Activated CD4-positive, alpha-beta T cell treated with anti-CD3 and anti-CD28 coated beads, Interleukin-2, amount 50 U/mL, for 4 hours (primary cell): Measurements from ENCODE around the gene SZT2.
A peak's percentile ranks its signal among the peaks of the same experiment; 100 is the strongest.
"Not testable (repeated sequence)": the region's sequence is repeated elsewhere in the genome, so short reads cannot be mapped to it uniquely, and the experiment has no call there.

Experiments used
- DNase-seq, 2 experiments: peaks; one replicate each; pipeline ENCODE4 v3.0.0-alpha.2; 2020

The SZT2 gene

DNA sequence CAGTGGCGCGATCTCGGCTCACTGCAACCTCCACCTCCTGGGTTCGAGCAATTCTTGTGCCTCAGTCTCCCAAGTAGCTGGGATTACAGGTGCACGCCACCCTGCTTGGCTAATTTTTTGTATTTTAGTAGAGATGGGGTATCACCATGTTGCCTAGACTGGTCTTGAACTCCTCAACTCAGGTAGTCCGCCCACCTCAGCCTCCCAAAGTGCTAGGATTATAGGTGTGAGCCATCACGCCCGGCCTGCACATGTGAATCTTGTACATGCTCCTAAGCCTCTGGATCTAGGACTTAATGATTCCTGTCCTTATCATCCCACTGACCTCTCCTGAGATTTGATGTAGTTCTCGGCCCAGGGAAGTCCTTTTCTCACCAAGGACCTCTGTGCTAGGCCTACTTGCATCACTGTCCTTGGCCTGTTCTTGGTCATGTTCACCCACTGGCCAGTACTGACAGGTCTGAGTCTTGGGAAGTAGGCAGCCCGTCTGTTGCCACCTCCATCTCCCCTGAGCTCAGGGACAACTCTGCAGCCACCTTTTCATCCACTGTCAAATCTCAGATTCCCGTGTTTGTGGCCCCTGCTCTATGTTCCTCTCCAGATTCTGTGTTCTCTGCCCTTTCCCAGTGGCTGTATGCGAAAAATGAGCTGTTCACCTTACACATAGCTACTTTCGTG lies 54.6 kb downstream of the SZT2 start:
- no peak for DNase-seq

DNA sequence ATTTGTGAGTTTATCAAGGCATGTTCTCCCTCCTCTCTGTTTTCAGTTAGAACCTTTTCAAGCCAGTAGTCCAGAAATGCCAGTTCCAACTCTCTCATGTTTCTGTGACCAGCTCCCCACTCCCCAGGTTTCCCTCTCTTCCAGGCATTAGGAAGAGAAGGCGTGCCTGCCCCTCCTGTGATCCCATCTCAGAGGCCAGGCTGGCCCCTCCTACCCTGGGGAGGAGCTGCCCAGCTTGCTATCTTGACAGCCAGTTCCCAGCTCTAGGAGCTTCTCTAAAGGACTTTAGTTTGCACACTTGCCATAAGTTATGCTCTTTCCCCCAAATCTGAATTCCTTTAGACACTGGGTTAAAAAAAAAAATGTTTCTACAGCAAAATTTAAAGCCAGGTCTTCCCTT lies 55.1 kb downstream of the SZT2 start:
- DNase-seq = no peak

- no peak for DNase-seq
These were observed 56.1 kb downstream of the SZT2 start for GRCh38 chr1:43445606-43446387.

DNA sequence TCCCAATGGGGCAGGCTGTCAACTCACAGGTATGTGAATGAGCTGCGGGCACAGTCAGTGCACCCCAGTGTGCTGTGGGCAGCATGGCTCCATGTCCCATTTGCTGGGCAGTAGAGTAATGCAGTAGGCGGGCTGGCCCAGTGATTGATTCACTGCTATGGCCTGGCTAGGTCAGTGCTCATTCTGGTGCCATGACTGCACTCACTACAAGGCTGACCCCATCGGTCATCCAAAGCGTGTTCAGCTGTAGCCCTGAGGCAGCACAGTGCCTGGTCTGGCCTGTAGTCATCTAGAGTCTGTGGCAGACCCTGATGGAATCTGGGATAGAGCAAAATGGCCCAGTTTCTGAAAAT lies 56.7 kb downstream of the SZT2 start:
- DNase-seq = no peak

- no peak for DNase-seq
These were observed 57.5 kb downstream of the SZT2 start for GRCh38 chr1:43446881-43447835.

- no peak for DNase-seq
These were observed 58.4 kb downstream of the SZT2 start for GRCh38 chr1:43447891-43448708.

DNA sequence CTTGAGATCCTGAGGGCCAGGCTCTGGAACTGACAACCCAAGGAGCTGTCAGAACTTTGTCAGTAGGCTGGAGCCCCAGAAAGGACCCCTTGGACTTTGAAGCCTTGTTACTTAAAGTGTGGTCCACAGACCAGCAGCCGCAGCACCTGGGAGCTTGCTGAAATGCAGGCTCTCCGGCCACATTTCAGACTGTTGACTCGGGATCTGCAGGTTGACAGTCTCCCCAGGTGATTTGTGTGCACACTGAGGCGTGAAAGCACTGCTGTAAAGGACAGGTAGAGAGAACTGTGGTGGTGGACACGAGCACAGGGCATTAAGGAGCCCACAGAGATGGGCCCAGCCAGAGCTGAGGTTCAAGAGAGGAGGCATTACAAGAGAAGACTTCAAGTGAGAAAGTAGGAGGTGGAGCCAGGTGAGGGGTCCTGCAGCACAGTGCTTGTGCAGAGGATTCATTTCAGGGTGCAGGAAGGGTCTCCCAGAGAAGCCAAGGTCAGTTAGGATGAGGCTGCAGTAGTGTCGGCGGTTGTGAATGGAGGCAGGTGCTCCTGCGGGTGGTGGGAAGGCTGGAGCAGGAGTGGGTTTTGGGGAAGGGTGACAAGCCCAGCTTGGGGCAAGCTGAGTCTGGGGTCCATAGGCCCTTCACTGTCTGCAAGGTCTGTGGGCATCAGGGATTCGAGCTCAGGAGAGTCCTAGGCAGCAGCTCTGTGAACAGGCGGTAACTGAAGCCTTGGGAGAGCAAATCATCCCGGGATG lies 59.4 kb downstream of the SZT2 start:
- DNase-seq = no peak

GRCh38 chr1:43449708-43450069 lies 60.0 kb downstream of the SZT2 start:
- DNase-seq = no peak

- no peak for DNase-seq
These were observed 60.7 kb downstream of the SZT2 start for GRCh38 chr1:43450251-43450941.

DNA sequence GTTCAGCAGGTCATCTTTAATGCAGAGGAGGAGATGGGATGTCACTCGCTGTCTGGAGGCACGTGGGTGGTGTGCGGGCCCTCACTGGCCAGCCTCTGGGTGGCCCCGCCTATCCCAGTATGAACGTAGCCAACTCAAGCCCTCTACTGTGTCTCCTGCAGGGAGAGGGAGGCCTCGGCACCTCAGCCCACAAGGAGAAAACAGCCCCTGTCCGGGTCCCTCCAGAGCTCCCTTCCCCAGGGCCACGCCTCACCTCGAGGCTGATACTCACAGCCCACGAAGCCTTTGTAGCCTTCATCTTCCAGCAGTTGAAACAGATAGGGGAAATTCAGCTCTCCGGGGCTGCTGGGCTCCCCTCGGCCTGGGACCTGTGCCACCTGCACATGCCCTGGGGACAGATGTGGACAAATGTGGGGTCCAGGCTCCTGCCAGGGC lies 61.5 kb downstream of the SZT2 start:
- no peak for DNase-seq

DNA sequence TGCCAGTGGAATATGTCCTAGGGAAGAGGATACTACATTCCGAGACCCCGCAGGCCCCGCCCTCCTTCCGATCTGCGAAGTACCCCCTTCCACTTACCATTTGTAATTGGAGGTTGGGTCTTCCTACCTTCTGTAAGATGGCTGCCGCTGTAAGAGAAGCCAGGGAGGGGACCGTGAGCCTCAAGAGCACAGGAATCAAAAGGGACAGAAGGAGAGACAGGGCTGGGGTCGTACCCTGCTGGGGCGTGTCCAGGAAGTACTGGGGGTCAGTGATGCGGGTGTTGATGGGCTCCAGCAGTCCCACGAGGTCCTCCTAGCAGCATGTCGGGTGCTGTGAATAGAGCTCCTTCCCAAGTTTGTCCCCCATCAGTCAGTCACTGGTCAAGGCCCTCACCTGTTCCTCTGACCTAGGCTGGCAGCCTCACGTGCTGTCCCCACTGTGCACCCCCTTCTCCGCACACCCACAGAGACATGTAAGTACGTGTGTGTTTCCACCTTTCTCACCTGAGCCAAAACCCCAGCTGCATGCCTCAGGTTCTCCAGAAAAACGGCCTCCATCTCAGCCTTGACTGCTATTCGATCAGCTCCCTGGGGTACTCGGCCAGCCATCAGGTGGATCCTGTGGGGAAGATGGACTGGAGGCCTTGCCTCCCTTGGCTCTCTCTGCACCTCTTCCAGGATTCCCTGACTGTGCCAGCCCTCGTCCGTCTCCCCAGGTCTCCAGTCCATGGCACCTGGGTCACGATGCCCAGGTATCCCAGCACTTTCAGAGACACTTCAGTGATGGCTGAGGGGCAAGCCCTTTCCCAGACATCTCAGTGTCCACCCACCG lies 62.2 kb downstream of the SZT2 start:
- DNase-seq = no peak

- no peak for DNase-seq
These were observed 63.2 kb downstream of the SZT2 start for GRCh38 chr1:43452789-43453441.

- DNase-seq = peak; percentile 50
These were observed 64.0 kb downstream of the SZT2 start, which contains the start of gene HYI for GRCh38 chr1:43453442-43454269. TSS of gene HYI (minus strand) at chr1:43453931. CDS start at chr1:43453793, 138 bp downstream.

GRCh38 chr1:43454270-43455011 lies 64.7 kb downstream of the SZT2 start:
- peak; percentile 31 to 37 for DNase-seq

DNA sequence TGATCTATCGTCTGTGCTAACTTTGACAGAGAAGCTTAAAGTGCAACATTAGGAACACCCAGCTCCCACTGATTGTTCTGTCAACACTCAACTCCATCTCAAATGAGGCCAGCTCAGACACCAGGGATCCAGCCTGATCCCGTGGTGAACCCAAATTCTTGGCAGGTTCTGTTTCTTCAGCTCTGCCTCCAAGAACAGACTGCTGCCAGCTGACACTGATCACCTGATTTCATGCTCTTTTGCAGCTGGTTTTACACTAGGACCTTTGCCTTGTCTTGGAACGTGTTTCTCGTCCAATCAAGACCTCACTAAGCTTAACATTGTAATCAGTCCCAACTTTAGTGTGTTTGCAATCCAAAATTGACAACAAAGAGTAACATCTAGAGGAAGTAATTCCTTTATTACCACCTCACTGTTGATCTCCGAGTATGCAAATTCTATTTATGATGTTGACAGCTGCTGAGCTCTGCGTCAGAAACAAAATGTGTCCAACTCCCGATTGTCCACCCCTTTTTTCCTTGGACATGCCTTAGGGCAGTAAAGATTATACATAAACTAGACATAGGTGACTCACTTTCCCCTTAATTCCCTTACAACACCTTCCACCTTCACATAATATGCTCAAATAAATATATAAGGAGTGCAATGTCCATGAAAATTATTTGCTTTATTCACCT lies 65.7 kb downstream of the SZT2 start:
- no peak for DNase-seq

GRCh38 chr1:43458379-43458778 lies 68.7 kb downstream of the SZT2 start:
- not testable (repeated sequence) for DNase-seq

DNA sequence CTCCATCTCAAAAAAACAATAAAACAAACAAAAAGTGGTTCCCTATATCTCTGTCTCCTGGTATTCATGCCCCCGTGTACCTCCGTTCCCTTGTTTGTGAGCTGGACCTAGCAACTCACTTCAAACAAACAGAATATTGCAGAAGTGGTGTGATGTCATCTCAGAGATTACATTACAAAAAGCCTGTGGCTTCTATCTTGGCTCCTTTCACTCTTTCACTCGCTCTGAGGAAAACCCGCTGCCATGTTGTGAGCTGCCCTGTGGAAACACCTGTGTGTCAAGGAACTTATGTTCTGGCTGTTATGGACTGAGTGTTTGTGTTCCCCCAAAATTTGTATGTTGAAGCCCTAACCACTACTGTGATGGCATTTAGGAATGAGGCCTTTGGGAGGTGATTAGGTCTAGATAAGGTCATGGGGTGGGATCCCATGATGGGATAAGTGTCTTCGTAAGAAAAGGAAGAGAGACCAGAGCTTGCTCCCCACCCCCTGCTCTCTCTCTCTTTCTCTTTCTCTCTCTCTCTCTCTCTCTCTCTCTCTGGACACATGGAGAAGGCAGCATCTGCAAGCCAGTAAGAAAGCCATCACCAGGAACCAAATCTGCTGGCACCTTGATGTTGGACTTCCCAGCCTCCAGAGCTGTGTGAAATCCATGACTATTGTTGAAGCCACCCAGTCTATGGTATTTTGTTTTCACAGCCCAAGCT lies 71.4 kb downstream of the SZT2 start:
- DNase-seq = no peak
